ENCODE results near the gene ANO1.

The ANO1 gene

DNA sequence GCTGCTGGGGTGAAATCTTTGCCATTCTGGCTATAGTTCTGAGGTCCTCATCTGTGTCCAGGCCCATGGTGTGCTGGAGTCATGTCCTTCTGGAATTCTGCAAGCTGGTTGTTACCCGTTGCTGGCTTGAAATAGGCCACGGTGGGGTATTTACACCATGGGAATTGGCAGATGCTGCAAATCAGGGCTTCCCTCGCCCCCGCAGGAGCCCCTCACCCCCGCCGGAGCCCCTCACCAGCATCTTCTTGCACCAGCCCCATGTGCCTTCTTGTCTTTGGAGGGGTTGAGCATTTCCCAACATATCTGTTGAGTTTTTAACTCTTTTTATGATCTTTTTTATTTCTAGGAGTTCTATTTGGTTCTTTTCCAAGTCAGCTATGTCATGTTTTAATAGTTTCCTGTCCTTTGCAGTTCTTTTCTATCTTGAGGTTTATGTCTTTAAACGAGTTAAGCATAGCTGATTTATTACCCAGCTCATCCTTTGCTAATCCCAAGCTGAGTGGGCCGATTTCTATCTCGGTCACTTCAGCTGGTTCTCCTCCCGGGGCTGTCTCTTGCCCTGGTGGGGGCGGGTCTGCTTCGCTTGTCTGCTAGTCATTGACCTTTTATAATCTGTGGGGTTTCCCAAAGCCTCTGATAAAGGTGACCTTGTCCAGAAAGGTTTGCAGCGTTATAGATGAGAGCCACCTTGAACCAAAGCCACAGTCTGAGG, 17.6 kb downstream of the ANO1 start:
- DNase-seq (ENCODE audit: low read depth): no peak

DNA sequence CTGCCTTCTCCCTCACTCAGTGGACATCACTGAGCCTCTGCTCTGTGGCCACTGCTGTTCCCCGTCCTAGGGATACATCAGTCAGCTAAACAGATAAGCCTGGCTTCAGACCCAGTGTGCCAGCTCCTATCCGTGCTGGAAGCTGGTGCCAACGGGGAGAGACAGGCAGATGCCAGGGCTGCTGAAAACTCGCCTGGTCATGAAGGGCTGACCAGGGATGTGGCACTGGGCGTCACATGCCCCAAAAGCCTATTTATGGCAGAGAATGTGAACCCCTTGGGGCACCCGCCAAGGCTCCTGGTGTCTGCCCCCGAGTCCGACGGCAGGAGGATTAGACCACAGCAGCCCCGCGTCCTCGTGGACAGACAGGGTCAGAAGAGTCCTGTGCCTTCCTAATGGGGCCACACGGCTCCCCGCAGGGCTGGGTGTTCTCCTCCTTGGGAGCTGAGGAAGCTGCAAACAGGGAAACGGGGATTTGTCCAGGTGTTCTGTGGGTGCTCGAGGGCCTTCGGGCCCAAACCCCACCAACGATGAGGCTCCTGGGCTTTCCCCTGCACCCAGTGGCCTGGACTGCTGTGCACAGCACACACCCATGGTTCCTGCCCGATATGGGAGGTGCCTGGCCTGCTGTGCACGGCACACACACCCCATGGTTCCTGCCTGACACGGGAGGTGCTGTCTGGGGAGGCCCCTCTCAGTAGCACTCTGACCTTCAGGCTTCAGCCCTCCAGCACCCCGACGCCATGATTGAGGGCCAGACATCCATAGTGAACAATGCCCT, 19.9 kb downstream of the ANO1 start:
- no peak for DNase-seq (ENCODE audit: low read depth)

- DNase-seq (ENCODE audit: low read depth): no peak
Observed at GRCh38 chr11:70098936-70099335, 20.8 kb downstream of the ANO1 start.

GRCh38 chr11:70099578-70100279, 21.6 kb downstream of the ANO1 start:
- no peak for DNase-seq (ENCODE audit: low read depth)

DNA sequence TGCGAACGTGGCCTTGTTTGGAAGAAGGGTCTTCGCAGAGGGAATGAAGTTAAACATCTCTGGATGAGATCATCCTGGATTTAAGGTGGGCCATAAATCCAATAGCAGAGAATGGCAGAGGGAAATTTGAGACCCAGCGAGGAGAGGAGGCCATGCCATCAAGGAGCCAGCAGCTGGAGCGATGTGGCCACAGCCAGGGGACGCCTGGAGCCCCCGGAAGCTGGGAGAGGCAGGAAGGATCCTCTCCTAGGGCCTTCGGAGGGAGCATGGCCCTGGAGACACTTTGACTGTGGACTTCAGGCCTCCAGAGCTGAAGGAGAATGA, 22.1 kb downstream of the ANO1 start:
- DNase-seq (ENCODE audit: low read depth): no peak

DNA sequence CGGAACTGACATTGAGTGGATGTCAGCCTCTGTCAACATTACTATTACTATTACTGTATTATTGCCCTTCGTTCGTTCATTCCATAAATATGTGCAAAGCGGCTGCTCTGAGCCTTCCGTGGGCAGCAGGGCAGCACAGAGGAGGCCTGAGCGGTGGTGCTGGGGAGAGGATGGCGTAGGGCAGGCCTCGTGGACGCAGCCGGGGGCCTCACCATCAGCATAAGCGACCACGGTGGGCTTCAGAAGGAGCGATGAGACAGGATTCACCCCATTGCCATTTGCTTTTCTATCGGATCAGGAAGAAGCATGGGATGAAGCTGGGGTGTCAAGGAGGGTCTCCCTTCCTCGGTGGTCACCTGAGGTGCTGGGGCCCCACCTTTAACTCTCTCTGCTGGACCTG, 22.7 kb downstream of the ANO1 start:
- no peak for DNase-seq (ENCODE audit: low read depth)

DNA sequence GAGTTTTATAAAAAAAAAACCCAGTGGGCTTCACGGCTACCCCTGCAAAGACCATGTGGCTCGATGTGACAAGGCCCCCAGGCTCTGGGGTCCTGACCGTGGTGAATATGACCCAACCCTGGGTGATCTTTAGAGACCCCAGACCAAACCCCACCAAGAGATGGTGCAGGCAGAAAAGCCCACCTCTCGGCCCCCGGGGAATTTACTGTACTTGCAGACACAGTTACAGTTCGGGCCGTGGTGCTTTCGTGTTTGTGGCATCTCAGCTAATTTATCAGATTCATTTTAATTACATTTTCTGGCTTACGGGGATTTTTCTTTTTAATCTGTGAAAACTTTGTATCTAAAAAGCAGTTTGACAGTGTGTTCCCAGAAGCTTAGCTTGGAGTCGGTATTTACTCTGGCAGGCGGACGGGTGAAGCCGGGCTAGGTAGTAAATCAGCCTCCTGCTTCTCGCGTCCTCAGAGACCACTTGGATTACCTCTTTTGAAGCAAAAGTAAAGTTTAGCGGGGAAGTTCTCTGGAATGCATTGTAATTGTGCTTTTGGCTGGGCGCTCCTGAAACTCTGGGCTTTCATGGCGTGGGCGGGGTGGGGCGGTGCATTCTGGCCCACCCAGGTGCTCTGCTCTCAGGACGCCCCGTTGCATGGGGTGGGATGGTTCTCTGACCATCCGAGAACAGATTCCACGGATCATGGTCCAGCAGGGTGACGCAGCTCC, 25.3 kb downstream of the ANO1 start:
- DNase-seq (ENCODE audit: low read depth): no peak

DNA sequence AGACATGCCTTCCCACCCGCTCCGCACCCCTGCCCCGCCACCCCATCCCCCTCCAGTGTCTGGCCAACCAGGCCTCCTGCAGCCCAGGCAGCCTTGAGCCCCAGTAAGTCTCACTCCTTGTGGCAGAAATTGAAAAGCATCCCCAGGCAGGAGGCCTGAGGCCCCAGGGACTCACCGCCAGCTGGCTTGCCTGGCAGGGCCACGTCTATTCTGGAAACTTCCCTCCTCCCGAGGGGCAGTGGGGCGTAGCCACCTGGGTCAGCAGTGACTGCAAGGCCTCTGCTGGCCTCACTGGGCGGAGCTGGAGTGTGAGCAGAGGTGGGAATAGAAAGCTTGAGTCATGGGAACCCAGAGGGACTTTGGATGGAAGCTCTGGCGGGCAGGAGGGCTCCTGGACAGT, 26.3 kb downstream of the ANO1 start:
- DNase-seq (ENCODE audit: low read depth): no peak

- DNase-seq (ENCODE audit: low read depth): no peak
Observed at GRCh38 chr11:70104961-70105360, 26.8 kb downstream of the ANO1 start.

DNA sequence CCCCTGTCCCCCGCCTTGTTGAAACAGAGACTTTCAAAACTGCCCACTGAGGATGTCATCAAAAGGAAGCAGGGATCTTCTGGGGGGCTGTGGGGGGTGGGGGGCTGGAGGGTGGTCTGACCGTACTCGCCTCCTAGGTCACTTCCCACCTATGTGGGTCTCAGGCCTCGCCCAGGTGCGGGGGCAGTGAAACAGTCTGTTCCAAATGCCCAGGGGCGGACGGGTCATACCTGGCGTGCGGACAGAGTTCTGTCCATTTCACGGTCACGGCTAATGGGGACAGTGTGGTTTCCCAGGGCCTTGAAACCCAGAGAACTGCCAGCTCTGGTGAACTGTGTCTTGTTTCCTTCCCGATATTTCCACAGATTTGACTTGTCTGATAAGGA, 27.2 kb downstream of the ANO1 start:
- no peak for DNase-seq (ENCODE audit: low read depth)

DNA sequence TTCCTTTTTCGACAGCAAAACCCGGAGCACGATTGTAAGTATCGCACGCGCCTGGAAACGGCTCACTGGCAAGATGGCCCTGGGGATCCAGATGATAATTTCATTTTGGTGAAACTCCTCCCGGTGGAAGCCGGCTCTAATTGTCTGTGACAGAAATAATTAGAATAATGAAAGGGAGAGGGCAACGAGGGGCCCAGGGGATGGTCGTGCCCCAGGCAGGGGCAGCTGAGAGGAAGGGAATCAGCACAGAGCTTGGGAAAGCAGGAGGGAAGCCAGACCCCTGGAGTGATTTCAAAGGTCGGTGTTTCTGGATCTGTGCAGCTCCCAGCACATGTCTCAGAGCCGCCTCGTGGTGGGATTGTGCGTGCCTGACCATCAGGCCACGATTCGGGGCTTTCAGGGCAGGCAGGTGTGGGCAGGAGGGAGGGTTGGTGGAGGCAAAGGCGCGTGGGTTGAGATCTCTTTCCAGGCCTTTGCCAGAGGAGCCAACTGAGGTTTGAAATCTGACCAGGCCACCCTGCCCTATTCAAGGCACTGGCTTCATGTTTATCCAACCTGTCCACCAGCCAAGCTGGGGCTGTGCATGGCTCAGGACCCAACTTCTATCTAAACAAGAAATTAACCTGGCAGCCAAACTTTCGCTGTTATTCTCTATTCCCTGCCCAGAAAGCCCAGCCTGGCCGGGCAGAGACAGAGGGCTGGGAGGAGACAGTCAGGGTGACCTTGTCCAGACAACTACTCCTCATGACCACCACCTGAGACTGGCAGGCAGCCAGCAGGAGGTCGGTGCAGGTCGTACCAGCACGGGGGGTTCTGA, 27.8 kb downstream of the ANO1 start:
- DNase-seq (ENCODE audit: low read depth): no peak

GRCh38 chr11:70106757-70107156, 28.6 kb downstream of the ANO1 start:
- no peak for DNase-seq (ENCODE audit: low read depth)

GRCh38 chr11:70107191-70107590, 29.1 kb downstream of the ANO1 start:
- DNase-seq (ENCODE audit: low read depth): no peak

GRCh38 chr11:70107756-70108155, 29.6 kb downstream of the ANO1 start:
- no peak for DNase-seq (ENCODE audit: low read depth)

DNA sequence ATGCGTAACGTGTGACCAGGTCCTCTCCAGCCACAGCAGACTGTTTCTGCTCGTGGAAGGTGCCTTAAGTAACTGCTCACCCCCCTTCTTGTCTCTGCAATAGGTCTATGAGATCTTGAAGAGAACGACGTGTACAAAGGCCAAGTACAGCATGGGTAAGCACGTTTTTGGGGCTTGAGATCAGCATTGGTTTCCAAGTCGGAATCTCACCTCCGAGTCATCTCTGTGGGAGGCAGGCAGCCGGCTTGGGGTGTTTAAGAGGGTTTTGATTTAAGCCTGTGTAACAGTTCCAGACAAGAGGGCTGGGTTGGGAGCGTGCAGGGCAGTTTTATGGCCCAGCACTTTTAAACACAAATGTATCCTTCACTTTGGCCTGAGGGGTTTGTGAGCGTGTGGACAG, 30.1 kb downstream of the ANO1 start:
- no peak for DNase-seq (ENCODE audit: low read depth)

DNA sequence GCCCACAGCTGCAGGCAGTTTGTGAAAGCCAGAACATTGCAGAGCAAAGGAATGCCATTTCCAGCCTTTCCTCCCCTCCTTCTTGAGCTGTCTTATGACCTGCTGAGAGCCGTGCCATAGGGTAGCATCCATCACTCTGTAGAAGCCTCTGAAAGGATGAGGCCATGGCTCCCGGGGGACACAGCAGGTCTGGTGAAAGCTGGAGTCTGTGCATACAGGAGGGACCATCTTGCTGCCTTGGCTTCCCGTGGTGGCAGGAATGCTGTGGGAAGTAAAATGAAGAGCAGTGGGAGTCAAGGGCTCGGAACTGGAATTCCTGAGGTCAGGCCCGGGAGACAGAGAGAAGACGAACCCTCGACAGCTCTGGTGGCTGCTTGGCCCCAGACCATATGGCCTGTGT, 30.9 kb downstream of the ANO1 start:
- no peak for DNase-seq (ENCODE audit: low read depth)

GRCh38 chr11:70109903-70110302, 31.8 kb downstream of the ANO1 start:
- DNase-seq (ENCODE audit: low read depth): no peak

GRCh38 chr11:70110538-70111055, 32.5 kb downstream of the ANO1 start:
- no peak for DNase-seq (ENCODE audit: low read depth)

DNA sequence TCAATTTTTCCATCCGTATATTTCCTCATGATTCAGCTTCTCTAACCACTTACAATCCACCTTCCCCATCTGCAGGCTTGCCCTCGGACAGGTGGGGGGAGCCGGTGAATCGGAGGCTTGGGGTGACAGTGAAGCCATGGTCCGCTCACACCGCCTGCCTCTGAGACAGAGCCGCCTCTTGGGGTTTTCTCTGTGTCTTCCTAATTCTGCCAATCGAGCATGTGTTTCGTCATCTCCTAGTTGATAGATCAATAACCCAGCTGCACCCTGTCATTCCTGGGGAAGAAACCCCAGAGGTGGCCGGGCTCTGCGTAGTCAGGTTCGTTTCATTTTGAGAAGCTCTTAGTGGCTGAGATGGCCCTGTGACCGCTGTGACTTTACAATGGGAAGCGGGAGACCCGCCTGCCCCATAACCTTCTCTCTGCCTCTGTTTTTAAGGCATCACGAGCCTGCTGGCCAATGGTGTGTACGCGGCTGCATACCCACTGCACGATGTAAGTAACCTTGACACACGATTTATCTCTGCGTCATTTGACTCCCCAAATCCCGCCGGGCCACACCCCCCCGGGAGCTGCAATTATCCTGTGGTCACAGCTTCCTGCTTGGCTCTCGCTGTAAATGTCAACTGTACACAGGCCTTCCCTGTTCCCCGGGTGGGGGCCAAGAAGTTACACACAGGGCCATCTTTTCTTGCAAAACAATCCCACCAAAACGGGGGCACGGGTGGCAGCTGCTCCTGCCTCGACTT, 33.3 kb downstream of the ANO1 start:
- no peak for DNase-seq (ENCODE audit: low read depth)

DNA sequence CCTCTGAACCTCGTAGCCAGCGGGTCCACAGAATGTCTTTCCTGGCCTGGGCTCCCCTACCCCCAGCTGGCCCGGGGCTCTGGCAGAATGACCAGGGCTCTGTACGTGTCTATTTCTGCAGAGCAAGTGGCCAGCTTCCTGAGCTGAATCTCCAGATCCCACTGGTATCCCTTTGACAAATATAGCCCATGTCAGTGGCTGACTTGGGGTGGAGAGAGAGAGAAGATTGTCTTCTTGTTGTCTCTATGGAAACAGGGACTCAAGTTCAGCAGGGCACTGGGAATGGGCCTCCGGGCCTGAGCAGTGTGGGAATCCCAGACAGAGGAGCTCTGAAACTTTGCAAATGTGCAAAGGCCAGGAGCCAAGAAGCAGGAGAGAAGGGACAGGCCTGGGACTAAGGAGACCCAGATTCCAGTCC, 33.9 kb downstream of the ANO1 start:
- DNase-seq (ENCODE audit: low read depth): no peak

- no peak for DNase-seq (ENCODE audit: low read depth)
Observed at GRCh38 chr11:70113801-70114200, 35.7 kb downstream of the ANO1 start.

Measured in activated T-cell treated with anti-CD3 and anti-CD28 coated beads for 1 hour (primary cell).